Activated naive CD8-positive, alpha-beta T cell treated with anti-CD3 and anti-CD28 coated beads, Interleukin-2, amount 50 U/mL, for 24 hours (primary cell): Measurements from ENCODE around the gene ZNF326.
"Not testable (repeated sequence)": the region's sequence is repeated elsewhere in the genome, so short reads cannot be mapped to it uniquely, and the experiment has no call there.

ENCODE experiments used
- ATAC-seq: fragments of 150-1000 bp; cut with Tn5 transposase; one replicate; pipeline ENCODE4 v1.10.0; 2021
- DNase-seq: peaks from one replicate; pipeline ENCODE4 v3.0.0; 2021
- H3K27ac Mint-ChIP-seq: one replicate; pipeline ENCODE4 v1.8.0; 2021; ENCODE audit warnings: mild to moderate bottlenecking, mixed read lengths
- H3K27me3 Mint-ChIP-seq: one replicate; pipeline ENCODE4 v1.8.0; 2021; ENCODE audit warnings: mixed read lengths
- H3K36me3 Mint-ChIP-seq: one replicate; pipeline ENCODE4 v1.8.0; 2021; ENCODE audit warnings: low read depth, mixed read lengths
- H3K4me1 Mint-ChIP-seq: one replicate; pipeline ENCODE4 v1.8.0; 2021; ENCODE audit warnings: mixed read lengths
- H3K4me3 Mint-ChIP-seq: one replicate; pipeline ENCODE4 v1.8.0; 2021; ENCODE audit warnings: mild to moderate bottlenecking, moderate library complexity, mixed read lengths
- H3K9me3 Mint-ChIP-seq: one replicate; pipeline ENCODE4 v1.8.0; 2021; ENCODE audit warnings: mixed read lengths

The ZNF326 gene

GRCh38 chr1:90062700-90063643, 68.1 kb downstream of the ZNF326 start:
- not testable (repeated sequence) for H3K36me3 Mint-ChIP-seq, H3K9me3 Mint-ChIP-seq, H3K4me3 Mint-ChIP-seq, H3K4me1 Mint-ChIP-seq, DNase-seq, ATAC-seq, H3K27ac Mint-ChIP-seq
- peaks cover 21% of the 10 kb centered on the region for H3K27me3 Mint-ChIP-seq

- not testable (repeated sequence) for H3K27ac Mint-ChIP-seq, H3K36me3 Mint-ChIP-seq, ATAC-seq, H3K4me3 Mint-ChIP-seq, H3K4me1 Mint-ChIP-seq, H3K9me3 Mint-ChIP-seq, DNase-seq
- peaks cover 21% of the 10 kb centered on the region for H3K27me3 Mint-ChIP-seq
These were observed 69.2 kb downstream of the ZNF326 start for GRCh38 chr1:90064109-90064508.

- DNase-seq (no peak), ATAC-seq (no peak)
- no peak overlapping the region for H3K27ac Mint-ChIP-seq
- peaks cover 9% of the 10 kb centered on the region for H3K9me3 Mint-ChIP-seq
- peaks cover 25% of the 10 kb centered on the region for H3K27me3 Mint-ChIP-seq
- H3K4me1 Mint-ChIP-seq, result no peaks in the 10 kb centered on the region
- no peaks in the 10 kb centered on the region for H3K36me3 Mint-ChIP-seq
- H3K4me3 Mint-ChIP-seq, result no peak overlapping the region
These were observed 72.5 kb downstream of the ZNF326 start for GRCh38 chr1:90067194-90067931.

- ATAC-seq (no peak), DNase-seq (no peak)
- Mint-ChIP-seq H3K27ac (no peak overlapping the region), H3K27me3 (peaks cover 26% of the 10 kb centered on the region), H3K36me3 (no peaks in the 10 kb centered on the region), H3K4me1 (no peaks in the 10 kb centered on the region), H3K4me3 (no peak overlapping the region), H3K9me3 (peaks cover 3% of the 10 kb centered on the region)
These were observed 73.8 kb downstream of the ZNF326 start for GRCh38 chr1:90068611-90069280.

GRCh38 chr1:90074137-90074536, 79.2 kb downstream of the ZNF326 start:
- no peak for DNase-seq
- ATAC-seq, result no peak
- Mint-ChIP-seq H3K27ac (no peak overlapping the region), H3K4me1 (no peaks in the 10 kb centered on the region), H3K36me3 (no peaks in the 10 kb centered on the region), H3K9me3 (peaks cover 3% of the 10 kb centered on the region), H3K4me3 (no peak overlapping the region), H3K27me3 (peaks cover 9% of the 10 kb centered on the region)

- no peak for ATAC-seq
These were observed 79.7 kb downstream of the ZNF326 start for GRCh38 chr1:90074566-90074965.

GRCh38 chr1:90074970-90075391, 80.1 kb downstream of the ZNF326 start:
- ATAC-seq, result no peak
- H3K27me3 Mint-ChIP-seq, result peaks cover 9% of the 10 kb centered on the region

More at GRCh38 chr1:90074566-90074965, 79.7 kb downstream of the ZNF326 start:
- H3K4me3 Mint-ChIP-seq, result no peak overlapping the region
- peaks cover 3% of the 10 kb centered on the region for H3K9me3 Mint-ChIP-seq
- DNase-seq, result no peak
- no peaks in the 10 kb centered on the region for H3K36me3 Mint-ChIP-seq
- no peak overlapping the region for H3K27ac Mint-ChIP-seq
- H3K27me3 Mint-ChIP-seq, result peaks cover 9% of the 10 kb centered on the region
- H3K4me1 Mint-ChIP-seq, result no peaks in the 10 kb centered on the region

GRCh38 chr1:90083995-90084394, 89.1 kb downstream of the ZNF326 start:
- Mint-ChIP-seq H3K36me3 (no peaks in the 10 kb centered on the region), H3K4me3 (no peak overlapping the region), H3K27me3 (peaks cover 17% of the 10 kb centered on the region), H3K9me3 (no peaks in the 10 kb centered on the region), H3K4me1 (no peaks in the 10 kb centered on the region), H3K27ac (no peak overlapping the region)
- no peak for ATAC-seq
- DNase-seq, result no peak

More at GRCh38 chr1:90074970-90075391, 80.1 kb downstream of the ZNF326 start:
- Mint-ChIP-seq H3K4me1 (no peaks in the 10 kb centered on the region), H3K4me3 (no peak overlapping the region), H3K27ac (no peak overlapping the region), H3K9me3 (peaks cover 3% of the 10 kb centered on the region), H3K36me3 (no peaks in the 10 kb centered on the region)
- no peak for DNase-seq
